BLaER1 (cell line): ENCODE data around the gene ZNHIT3.
"Not testable (repeated sequence)": the region's sequence is repeated elsewhere in the genome, so short reads cannot be mapped to it uniquely, and the experiment has no call there.

Experiments used
- H3K27ac ChIP-seq: shearing (Covaris generic); formaldehyde crosslinking; 2 replicates; pipeline ENCODE4 v1.8.1; 2022
- H3K27me3 ChIP-seq: shearing (Covaris generic); formaldehyde crosslinking; 2 replicates; pipeline ENCODE4 v1.8.1; 2022
- H3K36me3 ChIP-seq: shearing (Covaris generic); formaldehyde crosslinking; 2 replicates; pipeline ENCODE4 v1.8.1; 2022
- H3K4me1 ChIP-seq: shearing (Covaris generic); formaldehyde crosslinking; 2 replicates; pipeline ENCODE4 v1.8.1; 2022
- H3K4me2 ChIP-seq: shearing (Covaris generic); formaldehyde crosslinking; 2 replicates; pipeline ENCODE4 v1.8.1; 2022
- H3K4me3 ChIP-seq: shearing (Covaris generic); formaldehyde crosslinking; 2 replicates; pipeline ENCODE4 v1.8.1; 2022
- H3K9ac ChIP-seq: shearing (Covaris generic); formaldehyde crosslinking; 2 replicates; pipeline ENCODE4 v1.8.1; 2022
- H3K9me3 ChIP-seq: shearing (Covaris generic); formaldehyde crosslinking; 2 replicates; pipeline ENCODE4 v1.8.1; 2022
- H4K20me1 ChIP-seq: shearing (Covaris generic); formaldehyde crosslinking; 2 replicates; pipeline ENCODE4 v1.8.1; 2022
- Cebpa-rat ChIP-seq: shearing (Covaris generic); IDR thresholded peaks from 2 replicates; pipeline ENCODE4 v1.8.1; 2022

Gene ZNHIT3

GRCh38 chr17:36486204-36487194 is at the start of gene ZNHIT3:
ZNHIT3 (plus strand) TSS chr17:36486681; CDS start chr17:36486700, 19 bp downstream.
- peak within 1 kb of the TSS; percentile 89 for H3K4me3 ChIP-seq
- peak within 1 kb of the TSS; percentile 79 for H3K27ac ChIP-seq
- no peaks in the 10 kb centered on the region for H3K27me3 ChIP-seq
- no peak for TF ChIP-seq Cebpa-rat
- peaks cover 44% of the 10 kb centered on the region for H4K20me1 ChIP-seq
- peaks cover 31% of the 10 kb centered on the region for H3K36me3 ChIP-seq
- no peaks in the 10 kb centered on the region for H3K9me3 ChIP-seq
- H3K4me2 ChIP-seq, result peak within 1 kb of the TSS; percentile 91
- peak within 1 kb of the TSS; percentile 88 for H3K9ac ChIP-seq
- H3K4me1 ChIP-seq, result peaks cover 34% of the 10 kb centered on the region

- H4K20me1 ChIP-seq, H3K27ac ChIP-seq, H3K27me3 ChIP-seq, H3K9me3 ChIP-seq, H3K36me3 ChIP-seq, H3K4me2 ChIP-seq, H3K4me1 ChIP-seq, H3K9ac ChIP-seq, H3K4me3 ChIP-seq: not testable (repeated sequence)
Observed at GRCh38 chr17:36441792-36442191, 44.7 kb upstream of the ZNHIT3 start.

GRCh38 chr17:36443777-36444176 is 42.7 kb upstream of the ZNHIT3 start:
- no peak overlapping the region for H3K9ac ChIP-seq
- no peak overlapping the region for H3K4me2 ChIP-seq
- H3K27ac ChIP-seq, result no peak overlapping the region
- H3K36me3 ChIP-seq, result no peaks in the 10 kb centered on the region
- no peaks in the 10 kb centered on the region for H3K27me3 ChIP-seq
- no peak overlapping the region for H3K4me3 ChIP-seq
- no peak for TF ChIP-seq Cebpa-rat
- H3K9me3 ChIP-seq, result no peaks in the 10 kb centered on the region
- H3K4me1 ChIP-seq, result no peaks in the 10 kb centered on the region
- no peaks in the 10 kb centered on the region for H4K20me1 ChIP-seq

GRCh38 chr17:36449997-36450396 is 36.5 kb upstream of the ZNHIT3 start:
- not testable (repeated sequence) for H3K27me3 ChIP-seq, H3K9ac ChIP-seq, H3K4me1 ChIP-seq, H3K27ac ChIP-seq, H3K4me3 ChIP-seq, H3K4me2 ChIP-seq, H4K20me1 ChIP-seq, H3K36me3 ChIP-seq, H3K9me3 ChIP-seq

GRCh38 chr17:36452888-36453287 is 33.6 kb upstream of the ZNHIT3 start:
- not testable (repeated sequence) for H3K27ac ChIP-seq, H3K4me1 ChIP-seq, H3K27me3 ChIP-seq, H3K4me2 ChIP-seq, H3K9ac ChIP-seq, H4K20me1 ChIP-seq, H3K36me3 ChIP-seq, H3K9me3 ChIP-seq, H3K4me3 ChIP-seq

- H4K20me1 ChIP-seq, H3K27me3 ChIP-seq, H3K36me3 ChIP-seq, H3K9ac ChIP-seq, H3K4me3 ChIP-seq, H3K9me3 ChIP-seq, H3K27ac ChIP-seq: not testable (repeated sequence)
- H3K4me1 ChIP-seq, result peaks cover 27% of the 10 kb centered on the region
- H3K4me2 ChIP-seq, result peak overlapping the region; percentile 37
Observed at GRCh38 chr17:36457701-36458100, 28.8 kb upstream of the ZNHIT3 start.

- Histone ChIP-seq H3K9ac (no peak overlapping the region), H3K27me3 (no peaks in the 10 kb centered on the region), H3K4me2 (no peak overlapping the region), H3K9me3 (no peaks in the 10 kb centered on the region), H3K4me1 (peaks cover 35% of the 10 kb centered on the region), H3K36me3 (no peaks in the 10 kb centered on the region), H3K27ac (no peak overlapping the region), H3K4me3 (no peak overlapping the region), H4K20me1 (no peaks in the 10 kb centered on the region)
- TF ChIP-seq Cebpa-rat, result no peak
Observed at GRCh38 chr17:36459045-36459444, 27.4 kb upstream of the ZNHIT3 start.

- H3K4me2 ChIP-seq, result no peak overlapping the region
- H3K9me3 ChIP-seq, result no peaks in the 10 kb centered on the region
- no peaks in the 10 kb centered on the region for H3K36me3 ChIP-seq
- H3K4me3 ChIP-seq, result no peak overlapping the region
- H4K20me1 ChIP-seq, result no peaks in the 10 kb centered on the region
- H3K4me1 ChIP-seq, result peaks cover 35% of the 10 kb centered on the region
- no peaks in the 10 kb centered on the region for H3K27me3 ChIP-seq
- H3K27ac ChIP-seq, result no peak overlapping the region
- H3K9ac ChIP-seq, result no peak overlapping the region
- TF ChIP-seq Cebpa-rat, result no peak
Observed at GRCh38 chr17:36459601-36460000, 26.9 kb upstream of the ZNHIT3 start.

- Histone ChIP-seq H3K36me3 (no peaks in the 10 kb centered on the region), H3K4me2 (no peak overlapping the region), H3K9me3 (no peaks in the 10 kb centered on the region), H4K20me1 (no peaks in the 10 kb centered on the region), H3K9ac (no peak overlapping the region), H3K27ac (no peak overlapping the region), H3K27me3 (no peaks in the 10 kb centered on the region), H3K4me3 (no peak overlapping the region), H3K4me1 (peaks cover 35% of the 10 kb centered on the region)
- no peak for TF ChIP-seq Cebpa-rat
Observed at GRCh38 chr17:36460265-36460937, 26.1 kb upstream of the ZNHIT3 start.

GRCh38 chr17:36461330-36462110 is 25.0 kb upstream of the ZNHIT3 start:
- Histone ChIP-seq H4K20me1 (no peaks in the 10 kb centered on the region), H3K9ac (no peak overlapping the region), H3K36me3 (no peaks in the 10 kb centered on the region), H3K4me1 (peaks cover 35% of the 10 kb centered on the region), H3K9me3 (no peaks in the 10 kb centered on the region), H3K27me3 (no peaks in the 10 kb centered on the region), H3K4me2 (no peak overlapping the region), H3K27ac (no peak overlapping the region), H3K4me3 (no peak overlapping the region)
- TF ChIP-seq Cebpa-rat, result no peak
